Occipital lobe (tissue), 2 donors: ENCODE results near the gene ZCCHC17. TPM values are rescaled to one million over a fixed set of nuclear protein-coding genes. Genes with fewer than 3 reads are reported as not detected.
"Not testable (repeated sequence)": the region's sequence is repeated elsewhere in the genome, so short reads cannot be mapped to it uniquely, and the experiment has no call there.

Experiments
- DNase-seq: peaks from one replicate; lab custom pipeline; 2025; lab: John Stamatoyannopoulos, UW
- total RNA-seq: library from RNA; depleted of rRNA; stranded (reverse); fragments of >200 nt; gene quantifications from one replicate; pipeline ENCODE4 v1.2.3, GENCODE V29; 2014

ZCCHC17 gene
- total RNA-seq, 1 donor from 2014 or later: 36.0 TPM

DNA sequence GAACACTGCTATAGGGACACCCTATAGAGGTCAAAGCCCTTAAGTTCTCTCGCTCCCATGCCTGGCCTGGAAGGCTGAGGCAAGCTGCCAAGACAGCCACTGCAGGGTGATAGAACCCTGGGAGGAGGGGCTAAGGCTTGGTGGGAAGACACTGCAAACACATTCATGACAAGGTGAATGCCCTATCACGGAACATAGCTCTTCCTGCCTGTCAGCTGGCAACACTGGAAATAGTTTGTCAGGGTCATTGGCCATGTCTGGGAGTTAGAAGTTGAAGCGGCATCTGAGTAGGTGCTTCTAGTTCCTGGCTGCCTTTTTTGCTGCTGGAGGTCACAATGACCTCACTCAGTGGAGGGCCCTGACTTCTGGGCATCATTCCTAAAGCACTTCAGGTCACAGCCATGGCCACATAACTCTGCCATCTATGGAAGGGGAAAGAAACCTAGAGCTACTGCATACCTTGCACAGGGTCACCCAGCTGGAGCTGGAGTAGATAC, 71.8 kb downstream of the ZCCHC17 start:
- DNase-seq: no peak

DNA sequence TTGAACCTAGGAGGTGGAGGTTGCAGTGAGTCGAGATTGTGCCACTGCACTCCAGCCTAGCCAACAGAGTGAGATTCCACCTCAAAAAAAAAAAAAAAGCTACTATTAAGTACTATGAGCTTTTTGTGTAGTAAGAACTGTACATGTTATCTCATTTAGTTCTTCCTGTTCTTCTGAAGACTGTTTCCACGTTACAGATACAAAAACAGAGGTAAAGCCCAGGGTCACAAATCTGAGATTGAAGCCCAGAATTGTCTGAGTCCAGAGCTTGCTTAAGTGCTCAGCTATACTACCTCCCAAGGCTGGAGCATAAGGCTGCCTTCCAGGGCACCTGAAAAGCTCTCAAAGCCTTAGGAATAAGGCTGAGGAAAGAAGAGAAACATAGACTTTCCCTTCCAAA, 73.2 kb downstream of the ZCCHC17 start:
- DNase-seq: no peak

DNA sequence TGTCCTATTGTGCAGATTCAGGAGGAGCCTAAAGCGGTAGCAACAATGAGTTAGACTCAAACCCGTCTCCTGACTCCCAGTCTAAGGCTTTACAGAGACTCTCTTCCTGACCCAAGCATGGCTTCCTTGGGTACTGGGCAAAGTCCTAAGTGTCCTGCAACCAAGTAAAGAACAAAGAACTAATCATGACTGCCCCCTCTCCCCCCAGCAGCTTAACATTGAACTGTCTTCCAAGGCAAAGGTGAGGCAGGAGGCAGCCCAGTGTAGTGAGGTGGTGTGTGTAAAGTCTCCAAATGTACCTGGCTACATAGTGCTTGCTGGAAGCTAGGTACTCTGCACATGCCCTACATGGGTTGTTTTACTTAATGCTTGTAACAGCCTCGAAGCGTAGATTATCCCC, 73.7 kb downstream of the ZCCHC17 start:
- DNase-seq: no peak

DNA sequence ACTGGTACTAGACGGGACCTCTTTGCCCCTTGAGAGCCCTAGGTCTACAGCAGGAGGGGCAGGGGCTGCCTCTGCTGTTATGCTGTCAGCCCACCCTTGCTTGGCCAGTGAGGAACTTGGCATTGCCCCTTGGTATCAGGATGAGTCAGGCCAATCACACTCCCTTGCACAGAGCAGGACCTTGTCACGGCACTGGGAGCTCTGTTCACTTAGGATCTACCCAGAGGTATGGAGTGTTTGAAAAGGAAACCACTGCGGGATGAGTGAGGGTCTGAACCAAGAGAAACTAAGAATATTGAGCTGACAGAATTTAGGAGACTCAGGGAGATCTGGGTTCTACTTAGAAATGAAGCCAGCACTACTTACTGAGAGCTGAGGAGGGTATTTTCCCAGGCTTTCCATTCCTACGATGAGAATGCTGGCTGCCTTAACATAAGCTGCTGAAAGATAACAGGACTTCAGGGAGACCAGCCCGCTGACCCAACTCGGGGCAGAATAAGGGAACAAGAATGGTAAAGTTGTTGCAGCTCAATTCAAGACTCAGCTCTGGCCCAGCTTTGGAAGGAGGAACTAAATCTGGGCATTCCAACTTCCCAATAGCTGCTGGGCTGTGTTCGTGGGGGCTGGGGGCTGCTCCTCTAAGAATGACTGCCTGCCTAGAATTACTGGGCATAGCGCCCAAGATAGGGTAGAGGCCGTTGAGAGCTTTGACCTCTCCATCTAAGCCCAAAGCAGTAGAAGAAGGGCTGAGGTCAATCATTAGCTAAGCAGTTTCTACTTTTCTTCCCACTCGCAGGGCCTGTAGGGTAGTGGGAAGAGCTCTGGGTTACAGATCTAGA, 74.5 kb downstream of the ZCCHC17 start:
- peak; percentile 23 for DNase-seq

DNA sequence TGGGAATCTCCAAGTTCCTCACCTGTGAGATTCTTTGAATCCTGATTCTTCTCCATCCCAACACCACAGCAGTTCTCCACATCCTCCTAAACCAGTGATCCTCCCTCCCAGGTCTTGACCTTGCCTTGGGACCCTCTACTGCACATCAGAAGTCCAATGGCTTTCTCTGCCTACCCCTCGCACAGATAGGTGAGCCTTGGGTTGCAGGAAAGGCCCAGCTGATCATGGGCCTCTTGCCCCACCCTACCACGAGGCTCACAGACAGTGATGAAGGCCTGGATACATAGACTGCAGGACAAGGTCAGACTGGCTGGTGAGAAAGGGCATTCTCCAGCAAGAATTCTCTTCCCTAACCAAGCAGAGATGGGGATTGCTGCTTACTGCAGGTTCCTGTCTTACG, 75.2 kb downstream of the ZCCHC17 start:
- DNase-seq: no peak

DNA sequence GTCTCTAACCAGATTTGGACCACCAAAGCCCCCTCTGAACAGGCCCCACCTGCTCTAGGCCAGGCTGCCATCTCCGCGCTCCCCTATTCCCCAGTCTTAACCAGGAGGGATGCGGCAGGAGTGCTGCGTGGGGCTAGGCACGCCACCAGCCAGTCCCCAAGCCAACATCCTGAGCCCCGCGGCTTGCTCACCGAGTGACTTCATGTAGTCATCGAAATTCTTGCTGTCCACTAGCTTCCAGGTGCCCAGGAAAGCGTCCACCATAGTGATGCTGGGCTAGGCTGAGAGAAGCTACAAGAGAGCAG, 75.9 kb downstream of the ZCCHC17 start:
- no peak for DNase-seq

DNA sequence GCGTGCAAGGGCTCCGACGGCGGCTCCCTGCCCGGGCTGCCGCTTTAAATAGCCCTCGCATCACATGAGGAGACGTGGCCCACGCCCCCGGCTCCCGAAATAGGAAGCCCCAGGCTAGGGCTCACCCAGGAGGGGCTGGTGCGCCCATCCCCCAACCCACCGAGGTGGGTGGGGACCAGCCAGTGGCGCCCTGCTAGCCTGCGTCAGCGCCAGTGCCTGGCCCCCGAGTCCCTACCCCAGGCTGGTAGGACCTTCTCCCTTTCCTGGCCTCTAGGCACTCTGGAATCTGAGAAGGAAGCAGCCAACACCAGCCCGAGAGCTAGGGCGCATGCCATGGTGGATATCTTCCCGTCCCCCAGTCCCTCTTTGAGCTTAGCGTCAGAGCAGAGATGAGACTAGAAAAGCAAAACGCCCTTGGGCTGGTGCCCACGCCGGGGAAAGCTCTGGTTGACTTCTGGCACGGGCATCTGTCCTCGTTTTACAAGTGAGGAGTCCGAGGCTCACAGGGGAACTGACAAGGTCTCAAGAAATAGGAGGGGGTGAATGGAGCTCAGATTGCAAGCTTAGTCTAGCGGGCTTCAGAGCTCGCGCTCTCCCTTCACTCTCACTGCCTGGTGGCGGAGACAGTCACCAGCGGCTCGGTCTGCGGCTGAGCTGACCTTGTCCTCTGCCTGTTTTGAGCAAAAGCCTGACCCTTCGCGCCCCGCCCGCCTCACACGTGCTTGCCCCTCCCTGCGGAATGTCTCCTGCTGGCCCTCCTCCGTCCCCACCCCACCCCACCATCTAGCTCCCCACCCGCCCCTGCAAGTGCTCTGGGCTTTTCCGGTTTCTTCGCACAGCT, 76.4 kb downstream of the ZCCHC17 start, which contains the start of gene FABP3:
FABP3 (minus strand) TSS at position 21 of the 841 bp plus-strand sequence. CDS start 62 bp downstream, outside the sequence.
- peak; percentile 71 for DNase-seq

DNA sequence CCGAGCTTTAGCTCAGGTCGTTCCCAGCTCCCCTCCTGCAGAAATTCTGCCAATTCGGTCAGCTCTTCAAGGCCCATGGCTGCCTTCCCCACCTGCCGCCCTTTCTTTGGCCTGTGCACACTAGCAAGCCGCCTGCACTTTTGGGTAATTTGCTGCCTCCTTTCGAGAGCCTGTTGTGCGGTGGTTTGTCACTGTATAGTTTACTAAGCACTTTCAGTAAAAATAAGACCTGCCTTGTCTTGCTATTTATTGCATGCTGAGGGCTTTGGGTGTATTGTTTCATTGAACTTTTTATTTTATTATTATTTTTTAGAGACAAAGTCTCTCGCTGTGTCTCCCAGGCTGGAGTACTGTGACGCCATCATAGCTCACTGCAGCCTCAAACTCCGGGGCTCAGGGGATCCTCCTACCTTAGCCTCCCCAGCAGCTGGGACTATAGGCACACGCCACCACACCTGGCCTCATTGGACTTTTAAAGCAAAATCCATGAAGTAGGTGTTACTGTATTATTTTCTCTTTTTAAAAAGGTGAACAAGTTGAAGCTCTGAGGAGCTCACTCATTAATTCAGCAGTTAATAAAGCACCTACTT, 77.2 kb downstream of the ZCCHC17 start:
- DNase-seq: no peak

DNA sequence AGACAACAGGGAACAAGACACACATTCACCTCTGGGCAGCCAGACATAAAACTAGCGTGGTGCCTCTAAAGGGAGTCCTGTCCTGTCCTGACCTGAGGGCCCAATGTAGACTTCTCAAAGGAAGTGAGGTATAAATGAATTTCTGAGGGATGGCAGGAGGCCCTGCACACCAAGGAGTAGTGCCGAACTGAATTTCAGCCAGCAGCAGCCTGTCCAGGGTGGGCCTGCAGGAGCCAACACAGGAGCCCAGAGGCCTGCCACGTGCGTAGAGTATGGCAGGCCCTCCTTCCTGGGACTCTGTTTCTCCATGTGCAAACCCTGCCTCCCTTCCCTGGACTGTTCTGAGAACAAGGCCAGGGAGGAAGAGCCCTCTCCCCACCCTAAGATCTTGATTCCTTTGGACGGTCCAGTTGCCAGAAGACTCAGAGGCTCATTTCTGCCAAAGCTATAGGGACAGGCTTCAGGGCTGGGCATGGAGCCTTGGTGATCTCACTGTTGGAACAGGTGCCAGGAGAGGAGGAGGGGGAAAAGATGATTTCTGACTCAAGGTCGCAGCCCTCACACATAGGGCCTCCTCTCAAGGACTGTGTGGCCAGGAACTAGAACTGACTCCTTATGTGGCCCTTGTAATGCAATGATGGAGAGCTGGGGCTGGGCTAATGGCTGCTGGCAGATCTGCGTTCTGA, 77.8 kb downstream of the ZCCHC17 start:
- no peak for DNase-seq

DNA sequence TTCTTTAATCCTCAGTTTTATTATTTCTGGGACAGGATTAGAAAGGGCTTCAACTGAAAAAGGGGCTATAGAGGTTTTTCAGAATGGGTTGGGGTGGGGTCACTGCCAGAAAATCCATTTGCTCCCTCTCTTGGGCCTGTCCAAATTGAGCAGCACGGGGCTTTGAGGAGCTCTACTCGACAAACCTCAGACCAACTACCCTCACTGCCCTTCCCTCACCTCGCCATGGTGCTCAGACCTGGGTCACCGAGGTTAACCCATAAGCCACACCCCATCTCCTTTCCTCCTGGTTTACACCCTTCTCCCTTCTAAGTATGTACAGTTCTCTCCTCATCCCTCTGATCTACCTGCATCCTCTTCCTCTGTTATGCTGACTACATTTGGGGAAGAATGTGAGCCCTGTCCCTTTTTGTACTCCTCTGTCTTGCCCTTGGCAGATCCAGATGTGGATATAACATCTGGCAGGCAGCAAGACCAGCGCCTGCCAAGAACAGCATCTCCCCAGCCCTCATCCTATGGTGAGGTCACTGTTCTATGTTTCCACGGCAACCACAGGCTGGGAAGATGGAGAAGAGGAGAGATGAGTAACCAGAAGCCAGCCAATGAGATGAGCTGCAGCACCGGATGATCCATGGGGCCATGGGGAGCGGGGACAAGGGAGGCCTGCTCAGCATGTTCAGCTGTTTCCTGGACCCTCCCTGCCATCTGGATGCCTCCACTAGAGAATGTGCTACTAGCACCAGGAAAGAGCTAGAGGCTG, 79.7 kb downstream of the ZCCHC17 start:
- peak; percentile 90 for DNase-seq

- no peak for DNase-seq
These were observed 80.6 kb downstream of the ZCCHC17 start for GRCh38 chr1:31377364-31377863.

DNA sequence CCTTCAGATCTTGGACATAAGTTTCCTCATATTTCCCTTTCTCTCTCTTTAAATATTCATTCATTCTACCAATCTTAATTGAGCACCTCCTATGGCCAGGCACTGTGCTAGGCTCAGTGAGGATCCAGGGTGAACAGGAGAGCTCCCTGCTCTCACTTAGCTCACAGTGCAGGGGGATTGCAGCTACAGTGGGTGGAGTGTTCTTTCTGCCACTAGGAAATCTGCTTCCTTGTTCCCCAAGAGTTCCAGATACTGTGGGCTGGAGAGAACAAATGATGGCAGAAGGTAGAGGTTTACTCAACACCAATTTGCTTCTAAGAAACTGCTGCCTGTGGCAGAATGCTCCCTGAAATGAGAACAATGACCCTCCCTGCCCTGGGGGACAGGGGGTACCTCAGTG, 81.2 kb downstream of the ZCCHC17 start:
- DNase-seq: no peak

- no peak for DNase-seq
These were observed 83.3 kb downstream of the ZCCHC17 start for GRCh38 chr1:31380181-31380580.

GRCh38 chr1:31381394-31382294, 84.8 kb downstream of the ZCCHC17 start:
- no peak for DNase-seq

DNA sequence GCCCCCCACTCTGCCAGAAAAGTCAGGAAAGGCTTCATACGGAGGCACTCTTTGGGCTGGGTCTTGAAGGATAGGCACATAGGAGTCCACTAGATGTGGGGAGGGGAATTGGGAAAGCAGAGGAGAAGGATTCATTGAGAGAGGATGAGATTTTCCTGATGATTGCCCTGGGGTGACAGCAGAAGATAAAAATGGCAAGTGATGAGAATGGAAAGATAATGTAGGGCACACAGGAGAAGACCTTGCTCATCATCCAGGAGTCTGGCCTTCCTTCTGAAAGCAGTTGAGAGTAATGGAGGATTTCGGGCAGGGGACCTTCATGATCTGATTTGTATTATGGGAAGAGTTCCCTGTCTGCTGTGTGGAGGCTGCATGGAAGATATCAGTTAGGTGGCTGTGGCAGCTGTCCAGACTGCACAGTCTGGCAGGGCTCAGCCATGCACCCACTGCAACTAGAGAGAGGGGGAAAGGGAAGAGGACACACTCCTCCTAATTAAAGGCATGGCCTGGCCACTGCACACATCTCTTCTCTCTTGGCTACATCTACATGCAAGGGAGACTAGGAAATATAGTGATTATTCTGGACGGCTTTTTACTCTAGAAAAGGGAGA, 85.7 kb downstream of the ZCCHC17 start:
- DNase-seq: peak; percentile 23

DNA sequence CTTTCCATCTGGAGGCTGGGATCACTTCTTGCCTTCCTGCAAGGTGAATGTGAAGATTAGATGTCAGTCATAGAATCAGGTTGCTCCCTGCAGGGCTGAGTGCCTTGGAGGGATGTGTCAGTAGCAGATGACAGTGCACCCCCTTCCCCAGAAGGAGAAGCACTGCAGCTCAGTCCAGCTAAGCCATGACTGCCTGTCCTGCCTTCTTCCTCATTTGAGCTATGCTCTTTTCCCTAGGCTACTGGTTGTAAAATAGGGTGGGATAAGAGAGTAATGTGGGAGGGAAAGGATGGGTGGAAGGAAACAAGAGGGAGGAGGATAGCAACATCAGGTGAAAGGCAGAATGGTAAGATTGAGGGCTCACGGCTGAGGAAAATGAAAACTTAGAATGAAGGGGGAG, 87.1 kb downstream of the ZCCHC17 start:
- no peak for DNase-seq

GRCh38 chr1:31386576-31387243, 89.9 kb downstream of the ZCCHC17 start:
- DNase-seq: not testable (repeated sequence)

- no peak for DNase-seq
These were observed 90.8 kb downstream of the ZCCHC17 start for GRCh38 chr1:31387612-31388011.
